Epithelial cell of proximal tubule (primary cell): ENCODE measurements around the gene APP. TPM values are rescaled to one million over a fixed set of nuclear protein-coding genes. Genes with fewer than 3 reads are reported as not detected.
A peak's percentile ranks its signal among the peaks of the same experiment; 100 is the strongest.

Source experiments
- DNase-seq: peaks from one replicate; pipeline ENCODE4 v3.0.0-alpha.2; 2011; ENCODE audit warnings: low read depth
- H3K4me3 ChIP-seq: 2 replicates; pipeline ENCODE4 v1.5.1; 2011; ENCODE audit warnings: low read depth, mild to moderate bottlenecking, low read length
- total RNA-seq: library from RNA; depleted of rRNA; stranded (reverse); fragments of >200 nt; gene quantifications from 2 replicates; pipeline ENCODE4 v1.2.3, GENCODE V29; 2015
- TF ChIP-seq, protein P1 (sequence below): conservative IDR thresholded peaks from 2 replicates; pipeline ENCODE4 v1.5.1; 2012; ENCODE audit warnings: low read depth, mild to moderate bottlenecking, low read length

Gene APP
- total RNA-seq, 1 donor from 2014 or later = 510 TPM

DNA sequence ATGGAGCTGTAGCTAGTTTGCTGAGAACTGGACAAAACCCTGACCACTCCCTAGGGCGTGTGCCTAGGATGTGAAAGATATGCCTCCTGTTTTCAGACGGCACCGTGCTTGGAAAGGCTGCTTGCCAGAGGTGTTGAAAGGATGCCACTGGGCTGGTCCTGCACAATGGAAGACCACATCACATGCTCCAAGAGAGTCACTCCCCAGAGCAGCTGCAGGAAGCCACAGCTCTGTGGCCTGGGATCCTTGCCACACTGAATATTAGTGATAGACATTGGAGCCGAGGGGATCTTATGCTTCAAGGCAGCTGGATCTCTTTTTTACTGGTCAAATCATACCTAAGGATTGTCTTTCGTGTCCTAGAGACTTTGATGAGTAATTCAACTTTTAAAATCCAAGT is 6.6 kb upstream of the APP start:
- TF ChIP-seq, protein P1, sequence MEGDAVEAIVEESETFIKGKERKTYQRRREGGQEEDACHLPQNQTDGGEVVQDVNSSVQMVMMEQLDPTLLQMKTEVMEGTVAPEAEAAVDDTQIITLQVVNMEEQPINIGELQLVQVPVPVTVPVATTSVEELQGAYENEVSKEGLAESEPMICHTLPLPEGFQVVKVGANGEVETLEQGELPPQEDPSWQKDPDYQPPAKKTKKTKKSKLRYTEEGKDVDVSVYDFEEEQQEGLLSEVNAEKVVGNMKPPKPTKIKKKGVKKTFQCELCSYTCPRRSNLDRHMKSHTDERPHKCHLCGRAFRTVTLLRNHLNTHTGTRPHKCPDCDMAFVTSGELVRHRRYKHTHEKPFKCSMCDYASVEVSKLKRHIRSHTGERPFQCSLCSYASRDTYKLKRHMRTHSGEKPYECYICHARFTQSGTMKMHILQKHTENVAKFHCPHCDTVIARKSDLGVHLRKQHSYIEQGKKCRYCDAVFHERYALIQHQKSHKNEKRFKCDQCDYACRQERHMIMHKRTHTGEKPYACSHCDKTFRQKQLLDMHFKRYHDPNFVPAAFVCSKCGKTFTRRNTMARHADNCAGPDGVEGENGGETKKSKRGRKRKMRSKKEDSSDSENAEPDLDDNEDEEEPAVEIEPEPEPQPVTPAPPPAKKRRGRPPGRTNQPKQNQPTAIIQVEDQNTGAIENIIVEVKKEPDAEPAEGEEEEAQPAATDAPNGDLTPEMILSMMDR = no peak
- DNase-seq = no peak
- no peak overlapping the region for H3K4me3 ChIP-seq

DNA sequence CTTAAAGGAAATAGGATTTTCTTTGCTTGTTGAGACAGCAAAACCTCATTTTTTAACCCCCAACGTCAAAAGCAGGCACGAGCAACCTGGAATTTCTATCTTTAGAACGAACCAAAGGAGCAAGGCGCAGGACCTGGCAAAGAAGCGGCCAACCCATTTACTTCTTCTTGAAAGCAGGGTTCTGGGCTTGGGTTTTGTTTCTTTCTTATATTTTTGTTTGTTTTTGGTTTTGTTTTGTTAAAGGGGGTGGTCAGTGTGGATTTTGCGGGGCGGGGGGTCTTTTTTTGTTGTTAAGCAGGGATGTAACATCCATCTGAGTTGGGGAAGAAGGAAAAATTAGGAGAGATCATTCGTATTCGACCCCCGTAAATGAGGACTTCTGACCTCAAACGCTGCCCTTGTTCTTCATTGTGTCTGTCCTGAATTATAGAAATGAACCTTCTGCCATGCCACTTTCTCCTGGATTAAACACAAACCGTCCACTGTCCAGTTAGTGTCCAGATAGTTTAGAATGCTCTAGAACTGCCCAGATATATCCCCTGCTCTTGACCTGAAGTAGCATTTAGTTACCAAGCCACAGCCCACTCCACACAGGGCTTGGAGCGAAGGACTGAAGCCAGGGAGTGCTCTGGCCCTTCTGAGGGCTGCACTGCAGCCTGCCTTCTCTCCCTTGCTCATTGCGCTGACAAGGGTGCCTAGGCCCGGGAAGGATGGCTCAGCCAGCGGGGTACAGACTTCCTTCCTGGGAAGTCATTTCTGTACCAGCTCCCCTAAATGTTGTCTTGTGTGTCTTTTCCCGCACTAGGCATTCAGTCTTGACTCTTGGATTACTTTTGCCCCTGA is 909 bp upstream of the APP start:
- peak overlapping the region; percentile 88 for H3K4me3 ChIP-seq
- TF ChIP-seq, protein P1 = no peak
- no peak for DNase-seq

DNA sequence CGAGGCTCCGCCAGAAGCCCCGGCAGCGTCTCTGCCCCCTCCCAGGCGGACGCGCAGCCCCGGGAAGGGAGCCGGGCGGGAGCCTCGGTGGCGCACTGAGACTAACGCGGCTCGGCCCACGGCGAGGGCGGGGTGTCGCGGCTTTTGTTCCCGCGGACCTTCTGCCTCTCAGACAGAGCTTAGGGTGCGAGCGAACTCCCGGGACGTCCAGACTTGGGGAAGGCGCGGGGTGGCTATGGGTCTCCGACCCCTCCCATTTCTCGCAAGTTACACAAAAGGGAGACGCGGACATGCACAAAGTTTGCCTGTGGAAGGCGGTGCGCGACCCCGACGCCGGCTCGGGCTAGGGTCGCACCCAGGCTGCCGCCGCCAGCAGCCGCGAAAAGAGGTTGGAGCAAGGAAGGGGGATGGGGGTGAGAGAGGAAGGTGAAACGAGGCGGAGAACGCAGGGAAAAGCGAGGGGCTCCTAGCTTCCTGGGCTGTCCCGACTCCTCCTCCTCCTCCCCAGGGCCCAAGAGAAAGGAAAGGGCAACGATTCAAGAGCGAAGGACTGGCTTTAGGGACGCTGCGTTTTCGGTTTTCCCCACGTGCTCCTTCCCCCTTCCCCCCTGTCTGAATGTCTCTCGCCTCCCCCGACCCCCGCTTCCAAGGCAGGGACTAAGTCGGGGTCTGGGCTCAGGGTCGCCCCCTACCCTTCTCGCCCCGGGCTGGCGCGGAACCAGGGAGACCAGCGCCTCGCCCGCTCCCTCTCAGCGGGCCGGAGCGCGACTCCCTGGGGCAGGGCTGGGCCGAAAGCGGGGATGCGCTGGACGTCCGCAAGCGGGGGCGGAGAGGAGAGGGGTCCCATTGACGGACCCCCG is 729 bp downstream of the APP start:
- no peak for DNase-seq

DNA sequence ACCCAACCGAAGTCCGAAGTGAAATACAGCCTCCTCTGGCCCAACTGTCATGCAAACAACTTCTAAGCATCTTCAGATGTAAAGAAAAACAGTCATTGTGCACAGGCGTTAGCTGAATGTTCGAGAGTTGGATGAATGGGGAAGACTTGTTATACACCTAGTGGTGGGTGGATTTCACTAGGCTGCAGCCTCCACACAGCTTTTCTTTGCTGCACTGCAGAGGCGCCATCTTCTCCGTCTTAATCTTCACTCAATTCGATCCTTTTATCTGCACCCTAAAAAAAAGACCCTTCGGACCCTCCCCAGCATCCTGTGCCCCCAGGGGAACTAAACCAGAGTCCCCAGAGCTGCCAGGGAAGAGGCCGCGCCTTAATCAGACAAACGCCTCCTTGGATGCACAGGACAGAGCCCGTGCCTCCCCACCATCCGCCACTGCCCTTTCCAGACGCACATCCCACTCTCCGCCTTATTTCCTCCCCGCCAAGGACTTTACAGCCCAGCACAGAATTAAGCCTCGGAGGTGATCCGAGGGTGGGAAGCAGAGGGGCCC is 1.4 kb downstream of the APP start:
- TF ChIP-seq, protein P1 = peak; percentile 42
- peak overlapping the region; percentile 88 for H3K4me3 ChIP-seq
- DNase-seq = no peak

More for the DNA sequence above, 729 bp downstream of the APP start:
- H3K4me3 ChIP-seq = peak overlapping the region; percentile 88
- TF ChIP-seq, protein P1 = no peak

DNA sequence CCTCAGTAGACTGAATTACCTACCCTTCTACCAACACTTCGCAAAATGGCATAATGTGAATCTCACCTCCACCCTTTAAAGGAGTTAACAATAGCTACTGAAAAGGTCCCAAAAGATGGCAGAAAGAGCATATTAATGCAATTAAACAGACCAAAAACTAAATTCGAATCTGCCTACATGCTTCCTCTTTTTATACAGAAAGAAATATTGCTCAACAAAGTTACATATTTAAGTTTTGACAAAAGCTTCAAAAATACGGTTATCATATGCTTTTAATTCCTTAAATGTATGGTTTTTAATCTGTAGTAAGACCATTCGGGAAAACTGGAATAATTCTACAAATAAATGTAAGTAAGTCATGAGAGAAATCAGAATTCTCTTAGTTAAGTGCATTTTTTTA is 2.2 kb downstream of the APP start:
- no peak for DNase-seq
- H3K4me3 ChIP-seq = peak overlapping the region; percentile 88
- TF ChIP-seq, protein P1 = no peak

DNA sequence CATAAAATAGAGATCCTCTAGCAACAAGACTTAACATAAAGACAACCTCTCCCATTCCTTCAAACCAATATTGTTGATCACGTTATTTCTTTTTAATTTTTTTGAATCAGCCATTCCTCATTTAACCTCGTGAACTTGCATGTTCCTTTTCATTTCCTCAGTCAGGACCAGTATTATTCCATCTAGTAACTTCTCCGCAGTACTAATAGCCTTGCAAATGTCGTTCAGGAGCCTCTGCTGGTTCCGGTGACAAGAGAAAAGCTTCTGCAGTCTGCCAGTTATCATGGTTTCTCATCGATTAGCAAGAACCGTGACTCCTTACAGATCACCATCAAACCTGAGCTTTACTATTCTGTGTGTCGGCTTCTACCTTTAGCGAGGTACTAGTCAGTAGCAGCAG is 3.0 kb downstream of the APP start:
- H3K4me3 ChIP-seq = peak overlapping the region; percentile 88
- TF ChIP-seq, protein P1 = no peak
- no peak for DNase-seq
